Neural cell (in vitro differentiated cells): ENCODE results near the gene ABHD2. TPM values are rescaled to one million over a fixed set of nuclear protein-coding genes. Genes with fewer than 3 reads are reported as not detected.
A peak's percentile ranks its signal among the peaks of the same experiment; 100 is the strongest.

ENCODE experiments used
- H2AFZ ChIP-seq: fragments of 200-600, 300-800 bp; sonication (generic), shearing (Covaris generic); 2 replicates; pipeline ENCODE4 v1.6.0; 2014; ENCODE audit warnings: low read depth, mild to moderate bottlenecking, antibody characterized with exemption, low read length, moderate library complexity
- H3F3A ChIP-seq: fragments of 200-600 bp; shearing (Covaris generic); 2 replicates; pipeline ENCODE4 v1.6.1; 2016; ENCODE audit warnings: mild to moderate bottlenecking, moderate library complexity, mixed read lengths, antibody characterized with exemption, low read length; ENCODE audit not compliant: insufficient read depth, poor library complexity, severe bottlenecking
- H3K27ac ChIP-seq: fragments of 200-600, 300-800 bp; sonication (generic), shearing (Covaris generic); 2 replicates; pipeline ENCODE4 v1.5.1; 2014; ENCODE audit warnings: mild to moderate bottlenecking, low read length, moderate library complexity
- H3K27me3 ChIP-seq: fragments of 300-800, 200-600 bp; sonication (generic), shearing (Covaris generic); 2 replicates; pipeline ENCODE4 v1.6.0; 2014; ENCODE audit warnings: mild to moderate bottlenecking, low read depth, low read length, moderate library complexity; ENCODE audit not compliant: insufficient read depth
- H3K36me3 ChIP-seq: fragments of 300-800, 200-600 bp; sonication (generic), shearing (Covaris generic); 2 replicates; pipeline ENCODE4 v1.5.1; 2014; ENCODE audit warnings: mild to moderate bottlenecking, antibody characterized with exemption, low read length, moderate library complexity; ENCODE audit not compliant: insufficient read depth
- H3K4me2 ChIP-seq: fragments of 300-800, 200-600 bp; sonication (generic), shearing (Covaris generic); 2 replicates; pipeline ENCODE4 v1.6.0; 2014; ENCODE audit warnings: mild to moderate bottlenecking, low read length
- H3K4me3 ChIP-seq: fragments of 300-800, 200-600 bp; sonication (generic), shearing (Covaris generic); 2 replicates; pipeline ENCODE4 v1.5.1; 2014; ENCODE audit warnings: mild to moderate bottlenecking, low read length, moderate library complexity
- H3K79me2 ChIP-seq: fragments of 200-600 bp; shearing (Covaris generic); replicated peaks from 2 replicates; pipeline ENCODE4 v1.6.0; 2014; ENCODE audit warnings: mild to moderate bottlenecking, low read length, moderate library complexity; ENCODE audit not compliant: insufficient read depth
- H3K9ac ChIP-seq: fragments of 300-800, 200-600 bp; sonication (generic), shearing (Covaris generic); 2 replicates; pipeline ENCODE4 v1.6.1; 2016; ENCODE audit warnings: mild to moderate bottlenecking, low read length, mixed read lengths
- H3K9me2 ChIP-seq: fragments of 200-600 bp; shearing (Covaris generic); 2 replicates; pipeline ENCODE4 v1.6.1; 2016; ENCODE audit warnings: mild to moderate bottlenecking, low read length, mixed read lengths; ENCODE audit not compliant: insufficient read depth
- H3K9me3 ChIP-seq: fragments of 200-600, 300-800 bp; sonication (generic), shearing (Covaris generic); 2 replicates; pipeline ENCODE4 v1.6.1; 2016; ENCODE audit warnings: mild to moderate bottlenecking, mixed run types, low read length, moderate library complexity, mixed read lengths
- H4K20me1 ChIP-seq: fragments of 200-600 bp; shearing (Covaris generic); 2 replicates; pipeline ENCODE4 v1.6.1; 2016; ENCODE audit warnings: mild to moderate bottlenecking, mixed run types; ENCODE audit not compliant: insufficient read depth
- CTCF ChIP-seq: fragments of 450-650 bp; IDR thresholded peaks from 2 replicates; pipeline ENCODE4 v1.5.1; 2014; ENCODE audit warnings: antibody characterized with exemption, mild to moderate bottlenecking, moderate library complexity; ENCODE audit not compliant: poor library complexity, severe bottlenecking
- EP300 ChIP-seq: fragments of 450-650 bp; conservative IDR thresholded peaks from 2 replicates; pipeline ENCODE4 v1.6.1; 2014; ENCODE audit warnings: antibody characterized with exemption, mild to moderate bottlenecking, moderate library complexity; ENCODE audit not compliant: poor library complexity, severe bottlenecking
- EZH2 ChIP-seq: fragments of 200-600, 300-800 bp; shearing (Covaris generic), sonication (generic); IDR thresholded peaks from 2 replicates; pipeline ENCODE4 v1.6.1; 2014; ENCODE audit warnings: antibody characterized with exemption, low read length, borderline replicate concordance, mild to moderate bottlenecking; ENCODE audit not compliant: insufficient read depth, poor library complexity, severe bottlenecking
- MXI1 ChIP-seq: fragments of 450-650 bp; conservative IDR thresholded peaks from 2 replicates; pipeline ENCODE4 v1.6.1; 2014; ENCODE audit warnings: antibody characterized with exemption, mild to moderate bottlenecking; ENCODE audit not compliant: poor library complexity, severe bottlenecking
- POLR2AphosphoS5 ChIP-seq: IDR thresholded peaks from 2 replicates; pipeline ENCODE4 v1.6.1; 2012
- RAD21 ChIP-seq: fragments of 450-650 bp; conservative IDR thresholded peaks from 2 replicates; pipeline ENCODE4 v1.6.1; 2014; ENCODE audit warnings: antibody characterized with exemption, mild to moderate bottlenecking, moderate library complexity
- REST ChIP-seq: IDR thresholded peaks from 2 replicates; pipeline ENCODE4 v1.6.1; 2012; ENCODE audit warnings: borderline replicate concordance
- SMC3 ChIP-seq: fragments of 450-650 bp; conservative IDR thresholded peaks from 2 replicates; pipeline ENCODE4 v1.6.1; 2014; ENCODE audit warnings: antibody characterized with exemption, mild to moderate bottlenecking, moderate library complexity; ENCODE audit not compliant: poor library complexity
- TAF1 ChIP-seq: IDR thresholded peaks from 2 replicates; pipeline ENCODE4 v1.6.1; 2012; ENCODE audit warnings: low read depth
- polyA plus RNA-seq: library from polyadenylated mRNA; depleted of rRNA; stranded (reverse); fragments of >200 nt; gene quantifications from 2 replicates; pipeline ENCODE4 v1.2.3, GENCODE V29; 2014

The ABHD2 gene
- polyA plus RNA-seq, 1 donor from 2014 or later = 19.0 TPM

GRCh38 chr15:89177116-89177515, 88.9 kb downstream of the ABHD2 start:
- Histone ChIP-seq H3K36me3 (peaks cover 10% of the 10 kb centered on the region), H4K20me1 (no peaks in the 10 kb centered on the region), H3K79me2 (no peaks in the 10 kb centered on the region), H3K4me3 (no peak overlapping the region), H2AFZ (no peak overlapping the region), H3F3A (no peaks in the 10 kb centered on the region), H3K9ac (no peak overlapping the region), H3K27me3 (no peaks in the 10 kb centered on the region), H3K9me2 (no peaks in the 10 kb centered on the region), H3K27ac (no peak overlapping the region), H3K4me2 (no peak overlapping the region), H3K9me3 (no peaks in the 10 kb centered on the region)
- TF ChIP-seq SMC3 (no peak), RAD21 (no peak), CTCF (no peak), EZH2 (no peak), EP300 (no peak), POLR2AphosphoS5 (no peak), TAF1 (no peak), MXI1 (no peak), REST (no peak)

GRCh38 chr15:89177633-89178306, 89.5 kb downstream of the ABHD2 start:
- TF ChIP-seq MXI1 (no peak), CTCF (peak; percentile 92), EP300 (no peak), POLR2AphosphoS5 (no peak), EZH2 (no peak), TAF1 (no peak), SMC3 (peak; percentile 95), RAD21 (peak; percentile 89), REST (no peak)
- no peak overlapping the region for H3K9ac ChIP-seq
- no peak overlapping the region for H2AFZ ChIP-seq
- H3K79me2 ChIP-seq = no peaks in the 10 kb centered on the region
- no peaks in the 10 kb centered on the region for H3K27me3 ChIP-seq
- no peaks in the 10 kb centered on the region for H4K20me1 ChIP-seq
- no peaks in the 10 kb centered on the region for H3K9me3 ChIP-seq
- H3K36me3 ChIP-seq = peaks cover 10% of the 10 kb centered on the region
- H3F3A ChIP-seq = no peaks in the 10 kb centered on the region
- H3K9me2 ChIP-seq = no peaks in the 10 kb centered on the region
- H3K27ac ChIP-seq = no peak overlapping the region
- no peak overlapping the region for H3K4me2 ChIP-seq
- H3K4me3 ChIP-seq = no peak overlapping the region
